OCI-LY3 (cell line): Measurements from ENCODE around the gene CLIP4.

Experiments
- EZH2phosphoT487 ChIP-seq: fragments of 200-600 bp; shearing (Covaris generic); IDR thresholded peaks from 2 replicates; pipeline ENCODE4 v1.6.1; 2018; ENCODE audit warnings: antibody characterized with exemption, mixed run types, low read depth
- TF ChIP-seq, protein P1 (sequence below): fragments of 200-600, 300-600 bp; sonication (generic); IDR thresholded peaks from 2 replicates; pipeline ENCODE4 v1.5.1; 2014; ENCODE audit warnings: antibody characterized with exemption, low read length, low read depth

- TF ChIP-seq, protein P1, sequence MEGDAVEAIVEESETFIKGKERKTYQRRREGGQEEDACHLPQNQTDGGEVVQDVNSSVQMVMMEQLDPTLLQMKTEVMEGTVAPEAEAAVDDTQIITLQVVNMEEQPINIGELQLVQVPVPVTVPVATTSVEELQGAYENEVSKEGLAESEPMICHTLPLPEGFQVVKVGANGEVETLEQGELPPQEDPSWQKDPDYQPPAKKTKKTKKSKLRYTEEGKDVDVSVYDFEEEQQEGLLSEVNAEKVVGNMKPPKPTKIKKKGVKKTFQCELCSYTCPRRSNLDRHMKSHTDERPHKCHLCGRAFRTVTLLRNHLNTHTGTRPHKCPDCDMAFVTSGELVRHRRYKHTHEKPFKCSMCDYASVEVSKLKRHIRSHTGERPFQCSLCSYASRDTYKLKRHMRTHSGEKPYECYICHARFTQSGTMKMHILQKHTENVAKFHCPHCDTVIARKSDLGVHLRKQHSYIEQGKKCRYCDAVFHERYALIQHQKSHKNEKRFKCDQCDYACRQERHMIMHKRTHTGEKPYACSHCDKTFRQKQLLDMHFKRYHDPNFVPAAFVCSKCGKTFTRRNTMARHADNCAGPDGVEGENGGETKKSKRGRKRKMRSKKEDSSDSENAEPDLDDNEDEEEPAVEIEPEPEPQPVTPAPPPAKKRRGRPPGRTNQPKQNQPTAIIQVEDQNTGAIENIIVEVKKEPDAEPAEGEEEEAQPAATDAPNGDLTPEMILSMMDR, result no peak
- no peak for TF ChIP-seq EZH2phosphoT487
Observed at GRCh38 chr2:29129586-29130281, 14.5 kb downstream of the CLIP4 start.
